GM18508 (cell line): ENCODE results near the gene MAPKAPK3.

Experiments used
- ATAC-seq: cut with Tn5 transposase; IDR thresholded peaks from one replicate; pipeline ENCODE4 v1.9.1; 2021; ENCODE audit warnings: moderate number of reproducible peaks; ENCODE audit not compliant: insufficient read depth, unreplicated experiment

Gene MAPKAPK3

DNA sequence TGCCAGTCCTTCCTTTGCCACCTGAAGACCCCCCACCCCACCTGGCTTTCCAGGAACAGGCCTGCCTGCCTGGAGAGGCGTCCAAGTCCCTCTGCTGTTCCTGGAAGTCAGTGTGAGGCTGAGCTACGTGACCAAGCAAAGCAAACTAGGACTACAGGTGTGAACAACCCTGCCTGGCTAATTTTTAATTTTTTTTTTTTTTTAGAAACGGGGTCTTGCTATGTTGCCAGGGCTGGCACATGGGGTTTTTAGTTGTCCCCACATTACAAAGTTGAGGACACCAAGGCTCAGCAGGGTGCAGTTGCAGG, 30.2 kb upstream of the MAPKAPK3 start:
- no peak for ATAC-seq

DNA sequence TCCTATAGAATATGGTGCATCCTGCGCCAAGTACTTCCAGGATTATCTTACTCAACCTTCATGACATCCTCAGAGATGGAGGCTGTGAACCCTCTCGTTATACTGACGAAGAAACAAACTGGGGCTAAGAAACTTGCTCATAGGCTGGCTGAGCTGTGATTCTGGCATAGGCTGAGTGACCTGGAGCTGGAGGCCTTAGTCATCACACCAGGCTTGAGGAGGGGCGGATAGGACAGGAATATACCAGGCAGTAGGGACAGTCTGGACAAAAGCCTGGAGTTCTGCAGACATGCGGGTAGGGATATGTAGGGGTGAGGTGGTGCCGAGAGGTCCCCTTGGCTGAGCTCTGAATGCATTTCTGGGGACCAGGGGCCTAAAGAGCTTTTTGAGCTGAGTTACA, 29.6 kb upstream of the MAPKAPK3 start:
- no peak for ATAC-seq

DNA sequence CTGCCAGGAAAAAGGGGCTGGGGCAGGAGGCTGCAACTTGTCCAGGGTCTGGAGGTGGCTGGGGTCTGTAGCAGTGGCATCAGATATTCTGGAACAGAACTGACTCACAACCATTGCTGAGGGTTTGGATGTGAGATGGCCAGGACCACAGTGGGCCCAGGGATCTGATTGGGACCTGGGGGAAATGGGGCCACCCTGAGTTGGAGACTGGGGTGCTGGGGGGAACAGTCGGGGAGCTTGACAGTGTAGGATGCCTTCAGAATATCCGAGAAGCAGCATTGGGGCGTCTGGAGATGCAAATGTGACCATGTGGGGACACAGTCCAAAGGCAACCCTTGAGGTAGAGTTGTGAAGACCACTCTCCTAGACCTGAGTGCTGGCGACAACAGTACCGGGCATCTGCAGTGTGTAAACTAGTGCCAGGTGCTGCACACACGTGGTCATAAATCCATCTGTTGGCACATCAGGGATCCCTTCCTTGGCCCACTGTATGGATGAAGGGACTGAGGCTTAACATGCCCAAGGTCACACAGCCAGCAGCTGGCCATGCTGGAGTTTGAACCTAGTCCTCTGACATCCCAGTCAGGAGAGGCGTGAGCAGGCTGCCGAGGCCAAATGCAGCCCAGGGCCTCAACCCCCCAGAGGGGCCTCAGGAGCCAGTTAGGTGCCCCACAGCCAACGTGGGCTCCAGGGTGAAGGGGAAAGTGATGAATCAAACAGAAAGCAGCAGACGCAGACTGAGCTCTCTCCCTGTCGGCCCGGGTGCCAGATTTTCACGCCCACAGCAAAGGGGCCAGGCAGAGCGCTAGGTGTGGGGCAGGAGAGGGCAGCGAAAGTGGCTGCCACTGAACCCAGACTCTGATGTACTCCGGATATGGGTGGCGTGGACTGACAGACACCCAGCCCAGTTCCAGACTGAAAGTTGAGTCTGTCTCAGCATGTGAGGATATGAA, 28.9 kb upstream of the MAPKAPK3 start:
- ATAC-seq, result no peak

DNA sequence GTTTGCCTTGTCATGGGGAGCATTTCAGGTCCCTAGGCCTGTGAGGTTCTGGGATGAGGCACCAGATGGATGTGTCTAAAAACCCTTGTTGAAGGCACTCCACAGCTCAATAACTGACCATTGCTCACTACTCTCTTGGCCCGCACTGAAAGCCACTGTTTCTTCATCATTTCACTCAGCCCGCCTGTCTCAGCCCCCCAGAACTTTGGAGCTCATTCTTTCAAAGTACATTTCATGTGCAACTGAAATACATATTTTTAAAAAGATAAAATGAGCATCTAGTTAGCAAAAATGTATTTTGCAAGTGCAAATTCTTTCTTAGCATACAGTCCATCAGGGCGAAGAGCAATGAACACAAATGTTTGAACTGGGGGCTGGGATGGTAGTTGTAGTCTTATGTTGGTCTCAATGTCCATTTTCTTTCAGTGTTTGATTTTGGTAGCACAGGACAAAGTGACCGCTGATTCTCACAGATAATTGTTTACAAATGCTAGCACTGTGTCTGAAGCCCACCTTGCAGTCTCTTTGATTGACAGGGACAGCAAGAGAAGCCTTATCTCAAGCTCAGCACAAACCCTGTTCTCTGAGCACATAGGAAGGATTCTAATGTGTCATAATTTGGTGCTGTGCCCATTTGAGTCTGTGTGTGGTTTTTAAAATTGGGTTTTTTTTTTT, 28.1 kb upstream of the MAPKAPK3 start:
- ATAC-seq, result no peak

DNA sequence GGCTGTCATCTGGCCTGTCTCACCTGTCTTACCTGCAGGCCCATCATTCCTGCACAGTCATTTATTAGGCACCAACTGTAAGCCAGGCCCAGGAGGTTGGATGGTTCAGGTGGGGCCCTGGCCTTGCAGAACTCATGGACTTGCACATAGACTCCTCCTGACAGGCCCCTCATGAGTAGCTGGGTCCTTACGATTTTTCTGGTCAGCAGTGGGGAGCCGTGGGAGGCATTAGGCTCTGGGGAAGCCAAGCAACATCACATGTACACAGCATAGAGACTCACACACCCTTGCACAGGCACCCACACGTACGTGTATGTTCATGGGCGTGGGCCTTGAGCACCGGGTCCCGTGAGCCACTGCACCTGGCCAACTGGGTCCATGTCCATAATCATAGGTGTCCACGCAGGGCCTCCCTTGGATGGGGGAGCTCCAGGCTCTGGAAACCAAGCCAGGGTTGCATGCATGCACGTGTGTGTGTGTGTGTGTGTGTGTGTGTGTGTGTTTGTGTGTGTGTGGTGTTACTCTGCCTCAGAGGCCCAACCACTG, 25.7 kb upstream of the MAPKAPK3 start:
- ATAC-seq, result no peak

DNA sequence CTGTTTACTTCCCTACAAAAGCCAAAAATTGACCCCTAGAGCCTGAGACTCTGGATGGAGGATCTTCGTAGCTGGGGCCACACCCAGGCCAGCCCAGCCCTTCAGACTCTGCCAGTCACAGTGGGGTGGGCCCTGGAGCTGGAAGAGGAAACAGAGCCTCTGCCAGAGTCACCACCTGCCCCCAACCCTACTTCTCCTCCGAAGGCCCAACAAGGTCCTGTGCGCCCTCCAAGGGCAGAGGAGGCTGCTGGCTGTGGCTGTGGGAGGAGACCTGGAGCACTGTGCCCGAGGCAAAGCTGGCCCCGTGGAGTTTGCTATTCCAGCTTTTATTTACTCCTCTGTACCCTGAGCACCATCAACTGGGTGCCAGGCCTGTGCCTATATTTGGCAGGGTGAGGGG, 24.4 kb upstream of the MAPKAPK3 start:
- ATAC-seq, result no peak

DNA sequence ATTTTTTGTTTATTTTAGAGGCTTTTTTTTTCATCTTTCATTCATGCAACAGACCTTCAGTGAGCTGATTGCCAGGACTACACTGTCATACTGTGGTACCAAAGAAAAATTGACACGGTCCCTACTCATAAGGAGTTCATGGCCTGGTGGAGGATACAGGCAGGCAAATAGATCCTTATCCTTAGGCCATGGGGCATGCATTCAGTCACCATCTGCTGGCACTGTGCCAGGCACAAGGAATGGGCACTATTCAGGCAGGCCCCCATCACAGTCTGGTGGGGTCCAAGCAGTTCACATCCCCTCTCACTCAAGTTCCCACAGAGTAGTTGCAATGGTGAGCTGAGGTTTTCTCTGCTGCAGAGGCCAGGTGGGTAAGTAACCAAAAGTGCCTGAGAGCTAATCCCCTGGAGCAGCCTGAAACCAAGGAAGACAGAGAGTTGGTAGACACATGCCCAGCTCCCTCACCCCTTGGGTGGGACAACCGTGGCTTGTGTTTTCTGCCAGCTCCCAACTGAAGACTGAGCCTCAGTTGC, 22.6 kb upstream of the MAPKAPK3 start:
- ATAC-seq, result no peak

DNA sequence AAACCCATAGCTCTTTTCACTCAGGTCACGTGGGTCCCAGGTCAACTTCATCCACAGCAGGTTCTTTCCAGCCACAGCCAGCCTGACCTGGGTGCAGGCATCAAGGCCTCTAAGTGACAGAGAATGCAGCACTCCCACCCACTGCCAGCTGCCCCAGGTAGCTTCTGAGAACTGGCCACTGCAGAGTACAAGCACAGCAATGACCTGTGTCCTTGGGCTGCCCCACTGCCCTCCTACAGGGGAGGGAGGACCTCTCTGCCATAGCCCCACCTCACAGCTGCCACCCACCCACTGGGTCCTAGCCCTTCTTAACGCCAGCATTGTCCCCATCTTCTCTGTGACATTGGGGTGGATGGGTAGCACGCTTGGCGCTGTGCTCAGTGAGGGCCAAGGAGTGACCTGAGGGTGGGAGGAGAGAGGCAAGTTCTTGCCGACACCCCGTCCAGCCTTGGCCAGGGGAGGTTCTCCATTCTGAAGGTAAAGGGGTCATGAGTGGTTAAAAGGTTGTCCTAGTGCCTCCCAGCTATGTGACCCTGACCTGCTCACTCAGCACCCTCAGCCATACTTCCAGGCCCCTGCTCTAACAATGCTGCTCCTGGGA, 17.7 kb upstream of the MAPKAPK3 start:
- ATAC-seq, result no peak

DNA sequence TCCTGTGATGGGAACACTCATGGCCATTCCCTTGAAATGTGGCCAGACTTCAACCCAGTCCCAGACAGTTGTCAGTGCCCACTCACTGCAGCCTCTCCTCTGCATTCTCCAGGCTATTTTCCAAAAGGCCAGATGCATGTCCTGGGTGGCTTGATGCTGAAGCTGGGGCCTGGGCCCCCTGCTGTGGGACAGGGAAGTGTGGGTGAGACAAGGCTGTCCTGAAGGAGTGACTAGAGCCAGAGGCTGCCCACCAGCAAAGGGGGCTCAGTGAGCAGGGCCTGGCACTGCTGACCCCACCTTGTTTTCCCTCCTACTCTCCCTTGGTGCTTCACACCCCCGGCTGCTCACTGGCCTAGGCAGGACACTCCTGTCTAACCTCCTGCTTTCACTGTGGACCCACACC, 17.2 kb upstream of the MAPKAPK3 start:
- ATAC-seq, result no peak

DNA sequence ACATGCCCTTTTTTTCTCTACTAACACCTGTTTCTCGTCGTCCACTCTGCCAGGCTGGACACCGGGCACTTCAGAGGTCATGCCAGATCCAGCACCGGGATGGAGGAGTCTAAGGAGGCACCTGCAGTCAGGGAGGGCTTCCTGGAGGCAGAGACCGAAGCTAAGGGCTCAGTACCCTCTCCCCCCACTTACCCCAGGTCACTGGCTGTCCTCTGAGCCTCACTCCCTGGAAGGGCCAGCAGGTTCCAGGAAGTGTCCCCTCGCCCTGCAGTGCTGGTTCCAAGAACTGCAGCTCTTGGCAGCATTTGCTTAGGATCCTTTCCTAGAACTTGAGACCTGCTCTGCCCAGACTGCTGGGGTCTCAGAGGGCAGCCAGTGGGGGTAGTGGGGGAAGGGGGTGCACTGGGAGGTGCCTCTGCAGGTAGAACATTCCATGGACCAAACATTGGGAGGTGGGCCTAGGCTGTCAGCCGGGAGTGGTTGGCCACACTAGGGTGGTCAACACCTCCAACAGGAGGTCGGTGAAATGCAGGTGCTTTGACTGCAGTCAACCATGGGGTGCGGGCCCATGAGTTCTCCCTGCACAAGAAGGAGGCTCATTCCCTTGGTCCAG, 16.7 kb upstream of the MAPKAPK3 start:
- ATAC-seq, result no peak

DNA sequence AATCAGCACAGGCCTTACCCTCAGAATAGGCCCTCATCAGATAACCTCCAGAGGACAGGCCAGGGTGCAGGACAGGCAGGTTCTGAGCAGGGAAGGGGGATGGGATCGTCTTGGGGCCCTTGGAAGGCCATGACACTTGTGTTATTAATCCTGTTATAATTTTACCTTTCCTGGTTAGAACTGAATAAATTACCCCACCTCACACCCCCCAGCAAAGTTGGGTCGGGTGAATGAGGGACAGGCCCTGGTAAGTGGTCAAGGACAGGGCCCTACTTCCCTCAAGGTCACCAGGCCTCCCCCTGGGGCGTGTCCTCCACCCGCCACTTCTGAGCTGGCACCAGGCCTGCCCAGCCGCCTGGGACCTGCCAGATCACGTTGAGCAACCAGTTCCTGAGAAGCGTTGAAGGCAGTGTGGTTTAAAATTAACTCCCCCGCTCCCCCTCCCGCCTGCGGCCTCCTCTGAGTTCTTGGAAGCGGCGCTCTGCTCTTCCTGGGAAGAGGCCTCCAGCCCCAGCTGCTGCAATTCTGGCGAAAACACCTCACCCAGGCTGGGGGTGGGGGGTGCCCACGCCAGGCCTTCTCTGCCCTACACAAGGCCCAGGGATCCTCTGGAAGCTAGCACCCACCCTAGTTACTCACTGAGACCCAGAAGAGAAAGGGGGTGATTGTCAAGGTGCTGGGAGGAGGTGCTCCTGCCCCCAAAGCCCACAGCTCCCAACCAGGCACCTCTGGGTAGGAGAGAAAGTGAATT, 15.9 kb upstream of the MAPKAPK3 start:
- no peak for ATAC-seq

DNA sequence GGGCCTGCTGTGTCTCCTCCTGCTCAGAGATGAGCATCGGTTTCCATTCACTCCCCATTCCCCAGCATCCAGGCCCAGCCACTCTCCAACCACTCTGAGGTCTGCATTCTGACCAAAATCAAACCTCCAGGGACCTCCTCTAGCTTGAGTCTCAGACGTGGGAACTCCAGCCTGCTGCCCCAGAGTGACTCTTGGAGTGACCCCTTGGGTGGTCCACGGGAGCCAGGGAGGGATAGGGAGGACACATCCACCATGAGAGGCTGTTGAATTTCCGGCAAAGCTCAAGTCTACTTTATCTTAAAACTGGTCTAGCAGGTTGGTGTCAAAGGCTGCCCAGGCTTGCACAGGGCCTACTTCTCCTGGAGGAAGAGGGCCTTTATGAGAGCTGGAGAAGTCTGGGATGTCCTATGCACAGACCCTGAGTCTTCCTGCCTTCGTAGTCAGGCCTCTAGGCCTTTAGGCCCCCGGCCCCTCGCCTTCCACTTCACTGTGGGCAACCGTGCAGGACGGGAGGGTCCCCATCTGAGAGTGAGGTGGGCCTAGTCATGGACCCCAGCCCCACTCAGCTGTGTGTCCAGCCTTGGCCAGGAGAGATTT, 14.3 kb upstream of the MAPKAPK3 start:
- ATAC-seq, result no peak

DNA sequence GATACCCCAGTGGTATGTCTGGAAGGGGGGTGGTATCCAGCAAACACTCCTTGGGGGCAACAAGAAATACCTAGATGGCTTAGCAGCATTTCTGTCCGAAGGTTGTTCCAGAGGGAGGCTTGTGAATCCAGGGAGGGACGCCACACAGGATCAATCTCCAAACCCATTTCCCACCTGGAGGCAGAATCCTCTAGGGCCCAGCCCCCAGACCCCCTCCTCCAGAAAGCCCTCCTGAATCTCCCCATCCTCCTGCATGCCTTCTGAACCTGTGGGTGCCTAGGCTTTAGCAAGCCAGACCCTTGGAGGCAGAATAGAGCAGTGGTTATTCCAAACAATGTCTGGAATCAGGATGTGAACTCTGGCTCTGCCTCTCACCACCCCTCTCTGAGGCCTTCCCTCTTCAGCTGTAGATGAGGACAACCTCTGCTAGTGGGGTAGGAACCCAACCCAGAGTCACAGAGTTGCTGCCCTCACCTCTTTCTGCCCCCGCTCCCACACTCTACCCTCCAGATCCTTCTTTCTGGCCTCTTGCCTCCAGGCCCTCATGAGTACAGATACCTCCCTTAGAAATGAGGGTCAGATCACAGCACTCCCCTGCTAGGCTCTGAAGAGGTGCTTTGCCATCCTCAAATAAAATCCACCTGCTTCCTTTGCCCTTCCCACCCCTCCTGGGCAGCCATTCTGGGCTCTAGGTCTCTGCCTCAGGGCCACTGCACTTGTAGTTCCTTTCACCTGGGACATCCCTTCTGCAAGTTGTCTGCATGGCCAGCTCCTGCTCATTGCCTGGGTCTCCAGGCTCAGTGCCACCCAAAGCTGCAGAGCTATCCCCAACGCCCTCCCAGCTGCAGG, 13.5 kb upstream of the MAPKAPK3 start:
- ATAC-seq, result no peak

DNA sequence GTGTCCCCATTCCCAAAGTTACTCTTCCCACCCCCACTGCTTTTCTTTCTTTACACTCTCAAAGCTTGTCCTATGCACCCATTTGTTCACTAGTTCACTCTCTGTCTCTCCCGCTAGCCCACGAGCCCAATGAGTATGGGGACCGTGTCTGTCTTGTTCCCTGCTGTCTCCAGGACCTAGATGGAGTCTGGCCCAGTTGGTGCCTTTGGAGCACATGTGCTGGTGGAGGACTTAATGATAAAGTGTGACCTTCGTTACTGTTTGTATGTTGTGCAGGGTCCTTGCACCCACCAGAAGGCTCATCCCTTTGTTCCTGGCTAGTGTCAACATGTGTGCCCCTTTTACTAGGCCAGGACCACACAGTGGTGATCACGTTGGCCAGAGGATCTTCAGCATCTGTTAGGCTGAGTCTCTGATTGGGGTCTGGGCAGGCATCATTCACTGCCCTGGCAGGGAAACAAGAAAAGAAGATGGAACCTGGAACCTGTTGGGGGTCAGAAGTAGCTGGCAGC, 12.8 kb upstream of the MAPKAPK3 start:
- ATAC-seq, result no peak

DNA sequence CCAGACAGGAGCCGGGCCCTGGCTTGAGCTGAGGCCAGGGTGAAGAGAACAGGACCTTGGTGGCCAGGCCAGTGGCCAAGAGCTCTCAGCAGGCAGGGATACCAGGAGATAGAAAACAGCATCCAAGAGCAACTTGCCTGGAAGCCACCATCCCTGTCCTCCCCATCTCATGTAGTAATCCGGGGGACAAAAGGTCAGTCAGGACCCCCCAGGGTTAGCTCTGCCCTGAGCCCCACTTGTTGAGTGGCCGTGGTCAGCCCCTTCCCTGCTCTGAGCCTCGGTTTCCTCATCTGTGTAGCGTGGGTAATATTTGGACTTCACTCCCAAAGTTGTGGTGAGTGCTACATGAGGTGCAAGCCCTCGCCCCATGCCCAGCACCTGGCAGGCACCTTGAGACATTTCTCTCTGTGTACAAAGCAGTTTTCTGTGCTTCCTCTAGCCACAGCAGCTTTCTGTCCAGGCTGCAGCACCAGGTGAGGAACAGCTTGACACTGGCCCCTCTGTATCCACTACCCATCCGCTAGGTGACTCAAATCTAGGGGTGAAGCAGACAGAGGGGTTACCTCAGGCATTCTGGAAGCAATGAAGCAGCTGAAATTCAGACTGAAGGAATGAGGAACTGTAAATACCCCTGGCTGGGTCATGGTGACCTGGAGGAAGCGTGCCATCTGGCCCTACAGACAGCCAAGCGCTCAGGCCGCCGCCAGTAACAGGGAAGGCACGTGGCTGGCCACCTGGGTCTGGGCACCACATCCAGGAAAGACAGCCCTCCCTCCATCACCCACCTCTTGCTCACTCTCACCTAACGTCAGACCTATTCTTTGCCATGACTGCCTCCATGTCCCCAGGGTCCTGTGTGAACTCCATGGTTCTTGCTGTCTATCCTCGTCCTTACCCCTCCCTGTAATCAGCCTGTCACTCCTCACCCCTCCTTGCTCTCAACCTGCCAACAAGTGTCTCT, 12.0 kb upstream of the MAPKAPK3 start:
- no peak for ATAC-seq

DNA sequence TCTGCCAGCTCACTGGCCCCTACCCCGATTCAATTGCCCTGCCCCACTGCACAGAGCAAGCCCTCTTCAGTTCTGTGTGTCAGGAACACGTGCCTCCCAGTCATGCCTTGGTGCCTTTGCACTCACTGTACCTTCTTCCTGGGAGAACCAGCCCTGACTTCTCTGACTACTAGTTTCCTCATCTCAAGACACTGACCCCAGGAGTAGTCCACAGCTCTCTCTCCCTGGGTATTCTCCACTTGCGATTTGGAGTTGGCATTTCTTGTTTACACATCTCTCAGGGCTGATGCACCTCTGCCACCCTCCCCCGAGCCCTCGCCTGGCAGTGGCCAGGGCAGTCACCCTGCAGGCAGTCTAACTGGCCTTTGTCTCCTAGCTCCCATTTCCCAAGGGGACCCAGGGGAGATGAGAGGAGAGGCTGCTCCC, 11.0 kb upstream of the MAPKAPK3 start:
- ATAC-seq, result no peak

DNA sequence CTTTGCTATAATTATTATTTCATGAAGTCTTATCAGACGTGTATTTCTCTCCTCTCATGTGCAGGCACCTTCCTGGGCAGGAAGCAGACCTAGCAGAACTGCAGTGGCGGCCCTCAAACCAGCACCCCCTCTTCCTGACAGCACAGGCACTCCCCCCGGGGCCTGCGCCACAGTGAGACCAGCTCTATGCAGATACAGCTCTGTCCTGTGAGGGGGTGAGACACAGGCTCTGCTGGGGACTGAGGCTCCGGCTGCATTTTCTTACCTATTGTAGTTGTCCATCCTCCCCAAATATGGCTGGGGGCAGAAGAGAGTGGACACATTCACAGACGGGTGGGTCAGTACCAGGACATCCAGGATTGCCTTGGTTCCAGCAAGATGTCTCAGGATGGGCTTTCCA, 10.4 kb upstream of the MAPKAPK3 start:
- ATAC-seq, result no peak
